HG02588 (cell line): ENCODE measurements around the gene SAMD10.
"Not testable (repeated sequence)": the region's sequence is repeated elsewhere in the genome, so short reads cannot be mapped to it uniquely, and the experiment has no call there.

Experiments
- ATAC-seq: cut with Tn5 transposase; IDR thresholded peaks from one replicate; pipeline ENCODE4 v1.9.1; 2021; ENCODE audit warnings: mild to moderate bottlenecking, moderate library complexity; ENCODE audit not compliant: unreplicated experiment

The SAMD10 gene

DNA sequence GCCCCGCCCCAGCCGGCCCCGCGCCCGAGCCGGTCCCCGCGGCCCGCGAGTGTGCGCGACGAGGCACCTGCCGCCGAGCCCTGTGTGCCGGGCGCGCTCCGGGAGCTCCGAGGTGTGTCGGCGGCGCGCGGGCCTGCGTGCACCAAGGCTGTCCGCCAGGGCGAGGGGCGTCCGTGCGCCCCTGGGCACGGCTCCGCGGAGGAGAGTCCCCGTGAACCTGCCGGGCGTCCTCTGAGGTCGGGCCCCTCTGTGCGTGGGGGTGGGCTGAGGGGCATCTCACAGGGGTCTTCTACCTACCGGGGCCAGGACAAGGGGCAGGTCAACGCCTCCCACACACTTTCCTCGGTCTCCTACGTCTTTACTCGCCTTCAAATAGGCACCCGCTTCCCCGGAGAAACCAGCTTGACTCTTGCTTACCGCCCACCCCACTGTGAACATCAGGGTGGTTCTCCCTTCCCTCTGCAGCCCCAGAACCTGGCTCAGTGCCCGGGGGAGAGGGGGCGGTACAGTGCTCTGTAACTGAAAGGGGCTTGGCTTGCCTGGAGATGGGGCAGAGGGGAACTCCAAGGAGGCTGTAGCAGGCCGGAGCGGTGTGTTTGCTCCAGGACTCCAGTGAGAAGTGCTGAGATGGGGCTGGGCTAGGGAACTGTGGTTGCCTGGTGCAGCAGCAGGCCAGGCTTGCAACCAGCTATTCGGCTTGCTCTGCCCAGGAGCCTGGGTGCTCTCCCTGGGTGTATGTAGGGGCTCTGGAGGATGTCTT is at the start of gene SAMD10:
TSS of gene SAMD10 (minus strand) at position 86 of the 760 bp plus-strand sequence. CDS start 175 bp downstream, outside the sequence.
- ATAC-seq = no peak

DNA sequence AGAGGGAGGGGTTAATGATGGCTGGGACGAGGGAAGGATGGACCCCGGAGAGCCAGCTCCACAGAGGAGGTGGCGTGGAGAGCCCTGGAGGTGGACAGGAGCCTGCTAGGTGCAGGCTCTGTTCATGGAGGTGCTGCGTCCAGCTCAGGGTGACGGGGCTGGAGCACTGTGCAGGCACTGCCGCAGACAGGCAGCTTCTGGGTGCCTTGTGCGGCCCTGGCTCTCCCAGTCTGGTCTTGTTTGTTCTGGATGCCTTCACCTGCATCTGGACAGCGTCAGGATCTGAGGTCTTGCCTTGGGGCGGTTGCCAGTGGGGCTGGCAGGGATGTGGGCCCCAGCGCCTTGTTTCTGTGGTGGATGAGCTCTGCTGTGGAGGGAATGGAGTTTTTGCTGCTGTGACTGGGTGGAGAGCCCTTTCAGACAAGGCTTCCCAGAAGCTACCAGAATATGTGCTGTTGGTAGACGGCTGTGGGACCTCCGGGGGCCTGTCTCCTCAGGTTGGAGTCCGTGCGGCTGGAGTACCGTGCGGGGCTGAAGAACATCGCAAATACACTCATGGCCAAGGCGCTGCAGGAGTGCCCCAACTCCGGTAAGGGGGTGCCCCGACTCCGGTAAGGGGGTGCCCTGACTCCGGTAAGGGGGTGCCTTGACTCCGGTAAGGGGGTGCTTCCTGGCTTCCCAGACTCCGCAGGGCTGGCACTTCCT is 48.7 kb upstream of the SAMD10 start:
- ATAC-seq = no peak

DNA sequence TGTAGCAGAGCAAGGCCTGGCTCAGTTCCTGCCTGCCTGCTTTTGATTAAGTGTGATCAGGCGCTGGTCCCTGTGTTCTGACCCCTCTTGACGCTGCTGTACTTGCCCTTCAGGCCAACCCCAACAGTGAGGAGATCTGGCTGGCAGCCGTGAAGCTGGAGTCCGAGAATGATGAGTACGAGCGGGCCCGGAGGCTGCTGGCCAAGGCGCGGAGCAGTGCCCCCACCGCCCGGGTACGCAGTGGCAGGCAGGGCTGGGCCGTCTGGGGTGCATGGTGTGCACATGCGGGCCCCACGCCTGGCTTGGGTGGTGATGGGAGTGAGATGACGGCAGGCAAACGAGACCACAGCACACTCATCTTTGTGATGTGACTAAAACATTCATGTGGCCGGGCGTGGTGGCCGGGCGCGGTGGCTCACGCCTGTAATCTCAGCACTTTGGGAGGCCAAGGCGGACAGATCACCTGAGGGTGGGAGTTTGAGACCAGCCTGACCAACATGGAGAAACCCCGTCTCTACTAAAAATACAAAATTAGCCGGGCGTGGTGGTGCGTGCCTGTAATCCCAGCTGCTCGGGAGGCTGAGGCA is 46.5 kb upstream of the SAMD10 start:
- ATAC-seq = no peak

DNA sequence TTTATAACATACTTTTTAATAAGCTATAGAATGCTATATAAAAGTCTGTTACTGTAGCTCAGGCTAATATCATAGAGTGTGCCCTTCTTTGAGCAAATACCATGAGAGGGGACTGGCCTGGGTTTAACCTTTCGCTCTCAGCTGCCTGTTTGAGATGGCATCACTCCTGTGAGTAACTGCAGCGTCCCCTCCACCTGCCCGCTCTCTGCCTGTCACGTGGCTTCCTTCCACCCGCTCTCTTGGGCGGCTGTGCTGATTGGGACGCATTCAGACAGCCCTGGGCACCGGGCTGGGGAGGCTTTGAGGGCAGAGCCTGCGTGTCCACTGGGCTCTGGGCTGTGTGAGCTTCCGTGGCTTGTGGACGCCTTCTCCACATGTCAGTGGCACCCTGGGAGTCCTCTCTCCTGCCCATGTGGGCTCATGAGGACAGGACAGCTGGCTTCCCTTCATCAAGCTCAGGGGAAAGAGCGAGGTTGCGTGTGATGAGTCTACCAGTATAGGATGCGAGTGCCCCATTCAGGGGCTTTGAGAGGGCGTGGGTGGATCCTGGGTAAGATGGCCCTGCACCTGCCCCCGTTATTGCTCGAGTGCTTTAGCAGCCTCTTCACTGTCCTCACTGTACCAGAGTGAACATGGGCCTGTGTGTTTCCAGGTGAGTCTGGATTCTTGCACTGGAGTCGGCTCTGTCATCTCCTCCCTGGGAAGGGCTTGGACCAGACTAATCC is 45.8 kb upstream of the SAMD10 start:
- no peak for ATAC-seq

DNA sequence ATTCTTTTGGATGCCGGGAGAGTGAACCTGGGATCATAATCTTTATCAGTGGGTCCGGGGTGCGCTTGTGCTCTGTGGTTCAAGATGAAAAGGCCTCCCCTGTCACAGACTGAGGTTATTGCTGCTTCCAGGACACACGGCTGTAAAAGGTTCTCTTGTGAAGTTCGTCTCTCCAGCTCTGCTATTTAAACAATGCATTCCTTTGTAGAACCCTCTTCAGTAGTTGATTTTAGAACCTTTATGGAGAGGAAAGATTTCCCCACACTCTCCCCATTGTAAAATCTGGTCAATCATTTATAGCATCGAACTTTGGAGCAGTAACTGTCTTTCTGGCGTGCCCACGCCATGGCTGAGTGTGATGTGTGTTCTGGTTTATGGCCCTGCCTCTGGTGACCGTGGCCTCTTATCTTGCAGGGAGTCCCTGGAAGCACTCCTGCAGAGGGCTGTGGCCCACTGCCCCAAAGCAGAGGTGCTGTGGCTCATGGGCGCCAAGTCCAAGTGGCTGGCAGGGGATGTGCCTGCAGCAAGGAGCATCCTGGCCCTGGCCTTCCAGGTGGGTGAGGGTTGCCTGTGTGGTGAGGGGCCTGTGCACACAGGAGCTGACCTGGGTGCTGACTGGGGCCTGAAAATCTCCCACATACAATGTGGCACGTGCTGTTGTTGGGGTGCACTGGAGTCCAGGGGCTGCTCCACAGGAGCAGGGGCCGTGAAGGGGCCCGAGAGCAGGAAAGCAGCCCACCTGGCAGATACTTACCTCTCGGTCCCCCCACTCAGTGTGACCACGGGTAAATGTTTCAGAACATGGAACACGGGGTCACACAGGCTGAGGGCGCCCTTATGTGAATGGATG is 44.9 kb upstream of the SAMD10 start:
- no peak for ATAC-seq

DNA sequence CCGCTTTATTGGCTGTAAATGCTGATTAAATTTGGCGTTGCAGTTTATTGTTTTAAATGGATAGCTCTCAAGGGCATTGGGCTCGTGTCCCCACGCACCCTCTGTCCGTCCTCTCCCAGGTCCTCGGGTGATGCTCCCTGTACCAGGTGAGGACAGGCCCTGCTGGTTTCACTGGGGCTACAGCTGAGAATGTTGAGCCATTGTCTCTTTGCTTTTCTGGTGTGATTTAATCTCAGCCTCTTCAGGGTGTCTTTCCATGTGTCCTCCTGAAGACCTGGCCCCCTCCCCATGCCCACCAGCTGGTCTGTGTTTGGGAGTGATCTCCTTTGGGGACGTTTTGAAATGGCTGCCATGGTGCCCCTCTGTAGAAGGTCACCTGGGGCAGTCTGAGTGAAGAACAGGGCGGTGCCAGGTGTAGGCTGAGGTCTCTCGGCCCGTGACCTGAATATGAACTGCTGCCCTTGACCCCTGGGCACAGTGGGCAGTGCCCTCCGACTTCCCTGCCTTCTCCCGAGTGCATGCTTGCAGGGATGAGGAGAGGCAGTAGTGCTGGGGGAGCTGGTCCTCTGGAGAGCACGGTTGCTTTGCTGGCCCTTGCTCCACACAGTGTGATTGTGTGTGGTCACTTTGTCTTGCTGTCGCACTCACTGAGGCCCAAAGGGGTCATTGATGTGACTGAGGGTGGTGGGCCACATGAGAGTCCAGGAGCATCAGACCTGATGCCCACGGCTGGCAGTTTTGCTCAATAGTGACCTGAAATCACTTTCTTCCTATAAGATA is 44.1 kb upstream of the SAMD10 start:
- no peak for ATAC-seq

DNA sequence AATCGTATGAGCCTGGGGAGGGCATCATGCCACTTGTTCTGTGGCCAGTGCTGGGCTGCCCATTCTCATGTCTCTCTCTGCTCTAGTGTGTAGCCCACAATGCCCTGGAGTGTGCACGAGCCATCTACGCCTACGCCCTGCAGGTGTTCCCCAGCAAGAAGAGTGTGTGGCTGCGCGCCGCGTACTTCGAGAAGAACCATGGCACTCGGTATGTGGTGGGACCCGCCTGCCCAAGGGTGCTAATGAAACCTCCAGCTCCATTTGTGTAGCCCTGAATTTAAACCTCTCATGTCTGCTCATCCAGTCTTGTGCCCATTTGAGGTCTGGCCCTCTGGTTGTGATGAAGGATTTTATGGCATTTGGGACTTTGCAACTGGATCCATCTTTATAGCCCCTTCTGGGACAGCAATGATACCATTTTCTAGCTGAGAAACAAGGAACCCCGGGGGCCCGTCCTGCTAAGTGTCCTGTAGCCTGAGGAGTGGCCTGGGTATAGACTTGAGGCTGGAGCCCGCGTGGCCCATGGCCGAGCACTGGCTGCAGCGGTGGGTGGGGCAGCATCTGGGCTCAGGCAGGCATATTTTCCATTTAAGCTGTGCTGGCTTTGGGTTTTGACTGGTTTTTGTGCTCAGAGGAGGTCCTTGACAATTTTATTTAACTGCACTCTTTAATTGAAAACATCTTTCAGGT is 43.4 kb upstream of the SAMD10 start:
- ATAC-seq = no peak

DNA sequence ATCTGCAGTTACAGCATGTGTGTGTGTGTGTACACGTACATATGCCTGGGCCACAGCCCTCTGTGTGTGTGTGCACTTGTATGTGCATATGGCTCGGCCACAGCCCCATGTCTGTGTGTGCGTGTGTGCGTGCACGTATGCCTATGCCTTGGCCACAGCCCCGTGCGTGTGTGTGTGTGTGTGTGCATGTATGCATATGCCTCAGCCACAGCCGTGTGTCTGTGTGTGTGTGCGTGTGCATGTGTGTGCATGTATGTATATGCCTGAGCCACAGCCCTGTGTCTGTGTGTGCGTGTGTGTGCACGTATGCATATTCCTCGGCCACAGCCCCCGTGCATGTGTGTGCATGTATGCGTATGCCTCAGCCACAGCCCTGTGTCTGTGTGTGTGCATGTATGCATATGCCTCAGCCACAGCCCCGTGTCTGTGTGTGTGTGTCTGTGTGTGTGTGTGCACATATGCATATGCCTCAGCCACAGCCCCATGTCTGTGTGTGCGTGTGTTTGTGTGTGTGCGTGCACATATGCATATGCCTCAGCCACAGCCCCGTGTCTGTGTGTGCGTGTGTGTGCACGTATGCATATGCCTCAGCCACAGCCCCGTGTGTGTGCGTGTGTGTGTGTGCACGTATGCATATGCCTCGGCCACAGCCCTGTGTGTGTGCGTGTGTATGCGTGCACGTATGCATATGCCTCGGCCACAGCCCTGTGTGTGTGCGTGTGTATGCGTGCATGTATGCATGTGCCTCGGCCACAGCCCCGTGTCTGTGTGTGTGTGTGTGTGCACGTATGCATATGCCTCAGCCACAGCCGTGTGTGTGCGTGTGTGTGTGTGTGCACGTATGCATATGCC is 41.9 kb upstream of the SAMD10 start:
- no peak for ATAC-seq

DNA sequence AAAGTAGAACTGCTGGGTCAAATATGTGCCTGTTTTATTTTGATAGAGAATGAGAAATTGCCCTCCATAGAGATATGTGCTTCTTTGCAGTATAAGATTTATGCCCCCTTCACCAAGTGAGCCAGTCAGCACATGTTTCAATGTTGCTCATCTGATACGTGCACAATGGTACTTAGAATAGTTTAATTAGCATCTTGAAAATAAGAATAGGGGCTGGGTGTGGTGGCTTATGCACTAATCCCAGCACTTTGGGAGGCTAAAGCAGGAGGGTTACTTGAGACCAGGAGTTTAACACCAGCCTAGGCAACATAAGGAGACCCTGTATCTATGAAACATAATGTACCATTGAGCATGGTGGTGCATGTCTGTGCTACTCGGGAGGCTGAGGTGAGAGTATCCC is 36.2 kb upstream of the SAMD10 start:
- no peak for ATAC-seq

DNA sequence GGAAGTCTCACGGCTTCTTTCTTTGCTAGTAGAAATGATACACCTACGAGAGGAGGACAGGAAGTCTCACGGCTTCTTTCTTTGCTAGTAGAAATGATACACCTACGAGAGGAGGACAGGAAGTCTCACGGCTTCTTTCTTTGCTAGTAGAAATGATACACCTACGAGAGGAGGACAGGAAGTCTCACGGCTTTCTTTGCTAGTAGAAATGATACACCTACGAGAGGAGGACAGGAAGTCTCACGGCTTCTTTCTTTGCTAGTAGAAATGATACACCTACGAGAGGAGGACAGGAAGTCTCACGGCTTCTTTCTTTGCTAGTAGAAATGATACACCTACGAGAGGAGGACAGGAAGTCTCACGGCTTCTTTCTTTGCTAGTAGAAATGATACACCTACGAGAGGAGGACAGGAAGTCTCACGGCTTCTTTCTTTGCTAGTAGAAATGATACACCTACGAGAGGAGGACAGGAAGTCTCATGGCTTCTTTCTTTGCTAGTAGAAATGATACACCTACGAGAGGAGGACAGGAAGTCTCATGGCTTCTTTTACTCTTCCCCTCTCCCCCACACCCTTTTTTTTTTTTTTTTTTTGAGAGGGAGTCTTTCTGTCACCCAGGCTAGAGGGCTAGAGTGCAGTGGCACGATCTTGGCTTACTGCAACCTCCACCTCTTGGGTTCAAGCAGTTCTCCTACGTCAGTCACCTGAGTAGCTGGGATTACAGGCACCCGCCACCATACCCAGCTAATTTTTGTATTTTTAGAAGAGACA is 33.1 kb upstream of the SAMD10 start:
- not testable (repeated sequence) for ATAC-seq

DNA sequence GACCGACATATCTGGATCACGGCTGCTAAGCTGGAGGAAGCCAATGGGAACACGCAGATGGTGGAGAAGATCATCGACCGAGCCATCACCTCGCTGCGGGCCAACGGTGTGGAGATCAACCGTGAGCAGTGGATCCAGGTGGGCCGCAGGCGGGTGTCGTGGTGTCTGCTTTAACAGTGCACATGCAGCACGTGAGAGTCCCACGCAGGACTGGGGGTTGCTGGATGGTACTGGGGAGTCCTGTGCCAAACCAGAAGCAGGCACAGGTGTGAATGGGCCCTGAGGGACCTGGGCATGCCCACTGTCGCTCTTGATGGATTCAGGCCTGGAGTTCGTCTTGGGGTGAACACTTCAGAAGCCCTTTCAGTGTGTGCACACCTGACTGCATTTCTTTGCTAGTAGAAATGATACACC is 31.9 kb upstream of the SAMD10 start:
- no peak for ATAC-seq

DNA sequence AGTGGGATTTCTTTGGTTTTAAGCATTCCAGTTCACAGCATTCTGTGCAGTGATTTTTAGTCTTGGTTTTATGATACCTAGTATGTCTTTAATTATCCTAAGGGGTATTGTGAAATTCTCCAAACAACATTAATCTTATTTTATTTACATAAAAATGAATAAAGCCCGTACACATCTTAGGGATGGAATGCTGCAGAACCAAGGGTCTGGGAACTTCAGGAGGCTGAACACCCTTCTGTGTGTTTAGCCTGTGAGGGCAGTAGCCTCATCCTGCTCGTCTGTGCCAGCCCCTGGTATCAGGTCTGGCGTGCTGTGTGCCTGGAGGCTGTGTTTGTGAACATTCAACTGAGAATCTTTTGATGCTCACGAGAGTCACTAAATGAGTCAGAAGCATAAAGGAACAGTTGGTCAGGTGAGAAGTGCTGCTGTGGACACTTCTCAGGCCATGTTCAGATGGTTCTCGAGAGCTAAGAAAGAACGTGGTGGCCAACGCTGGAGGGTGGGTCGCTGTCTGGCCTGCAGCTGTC is 31.3 kb upstream of the SAMD10 start:
- ATAC-seq = no peak

DNA sequence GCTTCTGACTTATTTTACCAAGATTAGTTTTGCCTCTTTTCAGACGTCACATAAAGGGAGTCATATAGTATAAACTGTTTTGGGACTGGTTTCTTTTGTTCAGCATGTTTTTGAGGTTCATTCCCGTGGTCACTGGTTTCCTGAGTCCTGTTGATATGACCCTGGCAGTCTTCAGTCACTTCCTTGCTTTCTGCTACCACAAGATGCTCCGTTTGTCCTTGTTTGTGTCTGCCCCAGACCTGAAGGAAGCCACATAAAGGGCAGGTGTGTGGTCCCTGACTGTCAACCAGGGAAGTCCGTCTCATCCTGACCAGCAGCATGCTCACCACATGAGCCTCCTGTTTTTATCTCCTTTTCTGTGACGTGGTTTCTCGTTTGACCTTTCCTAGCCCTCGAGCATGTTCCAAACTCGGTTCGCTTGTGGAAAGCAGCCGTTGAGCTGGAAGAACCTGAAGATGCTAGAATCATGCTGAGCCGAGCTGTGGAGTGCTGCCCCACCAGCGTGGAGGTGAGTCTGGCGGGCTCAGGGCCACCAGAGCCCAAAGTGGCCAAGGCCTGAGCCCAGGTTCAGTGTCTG is 30.5 kb upstream of the SAMD10 start:
- no peak for ATAC-seq

DNA sequence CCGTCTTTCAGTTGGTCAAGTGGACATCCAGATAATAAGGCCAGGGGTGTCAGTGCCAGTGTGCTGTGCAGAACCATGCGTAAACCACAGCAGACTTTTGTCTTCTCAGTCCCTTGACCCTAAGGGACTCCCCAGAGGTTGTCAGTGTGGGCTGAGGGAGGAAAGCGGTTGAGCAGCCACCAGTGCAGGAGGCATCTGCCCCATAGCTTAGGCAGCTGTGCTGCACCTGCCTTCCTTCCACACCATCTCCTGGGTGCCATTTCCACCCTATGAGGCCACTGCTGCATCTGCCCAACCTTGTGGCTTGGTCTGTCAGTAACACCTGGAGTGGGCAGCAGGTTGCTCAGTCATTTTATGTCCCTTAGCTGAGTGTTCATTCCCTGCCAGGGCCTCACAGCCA is 27.5 kb upstream of the SAMD10 start:
- ATAC-seq = no peak

DNA sequence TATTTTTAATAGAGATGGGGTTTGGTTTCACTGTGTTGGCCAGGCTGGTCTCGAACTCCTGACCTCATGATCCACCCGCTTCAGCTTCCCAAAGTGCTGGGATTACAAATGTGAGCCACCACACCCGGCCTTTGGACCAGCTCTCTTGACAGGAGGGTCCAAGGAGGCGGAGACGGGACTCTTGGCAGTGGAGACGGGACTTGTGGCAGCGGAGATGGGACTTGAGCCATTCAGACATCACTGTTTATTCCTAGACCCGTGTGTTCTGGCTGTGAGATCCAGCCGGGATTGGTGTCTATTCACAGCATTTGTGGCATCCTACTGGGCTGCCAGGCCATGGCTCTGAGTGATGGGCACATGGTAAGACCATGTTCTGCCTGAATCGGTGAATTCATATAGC is 27.0 kb upstream of the SAMD10 start:
- no peak for ATAC-seq

DNA sequence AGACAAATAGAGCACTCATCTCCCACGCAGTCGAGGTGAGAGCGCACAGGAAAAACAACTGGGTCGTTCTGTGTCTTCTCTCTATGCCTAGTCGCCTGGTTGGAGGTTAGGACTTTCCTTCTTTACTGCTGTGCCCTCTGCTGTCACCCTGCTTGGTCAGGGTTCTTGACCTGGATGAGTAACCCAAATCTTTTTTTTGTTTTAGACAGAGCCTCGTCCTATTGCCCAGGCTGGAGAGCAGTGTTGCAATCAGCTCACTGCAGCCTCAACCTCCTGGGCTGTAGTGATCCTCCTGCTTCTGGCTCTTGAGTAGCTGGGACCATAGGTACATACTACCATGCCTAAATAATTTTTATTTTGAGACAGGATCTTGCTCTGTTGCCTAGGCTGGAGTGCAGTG is 26.0 kb upstream of the SAMD10 start:
- ATAC-seq = no peak
